Measurements from ENCODE around the gene TRIM65. TPM values are rescaled to one million over a fixed set of nuclear protein-coding genes. Genes with fewer than 3 reads are reported as not detected.
A peak's percentile ranks its signal among the peaks of the same experiment; 100 is the strongest.

Gene TRIM65
- total RNA-seq, 2 experiments from 2014 or later: 9.9 to 11.7 TPM

DNA sequence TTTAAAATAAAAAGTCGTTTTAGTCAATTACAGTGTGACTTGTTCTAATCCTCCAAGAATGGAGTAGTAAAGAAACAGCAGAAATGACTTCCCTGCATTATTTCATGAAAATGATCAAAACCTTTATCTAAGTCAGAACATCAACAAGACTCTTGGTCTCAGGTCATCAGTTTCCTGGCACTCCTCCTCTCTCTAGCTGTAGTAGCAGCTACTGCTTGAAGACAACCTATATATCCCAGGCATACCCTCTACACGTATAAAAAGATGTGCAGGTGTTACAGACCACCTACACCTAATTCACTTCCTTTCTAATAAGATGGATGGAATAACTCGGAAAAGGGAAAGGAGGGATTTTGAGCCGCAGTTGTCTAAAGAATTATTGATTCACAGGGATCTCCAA is 45.7 kb upstream of the TRIM65 start:
- Histone ChIP-seq H3K4me1 (ENCODE audit: insufficient read depth, low read length) (peaks cover 15% of the 10 kb centered on the region), H3K27me3 (ENCODE audit: control insufficient read depth in 1 of 2, insufficient read depth in 2 of 2, low read length in 2 of 2) (no peaks in the 10 kb centered on the region), H3K36me3 (ENCODE audit: insufficient read depth, low read length) (peaks cover 13% of the 10 kb centered on the region), H3K4me3 (ENCODE audit: low read length) (no peak overlapping the region), H3K27ac (ENCODE audit: low read depth in 1 of 2, low read length in 2 of 2) (no peak overlapping the region), H3K9me3 (ENCODE audit: control insufficient read depth in 1 of 2, insufficient read depth in 1 of 2, low read length in 2 of 2) (no peaks in the 10 kb centered on the region)
- DNase-seq (no peak), ATAC-seq (ENCODE audit: poor library complexity) (no peak)
- intact Hi-C loops (cut with DNase I, micrococcal nuclease): no loop called here
- POLR2A ChIA-PET: no interaction called here
- Mint-ChIP-seq H3K4me3 (no peak overlapping the region), H3K4me1 (ENCODE audit: low read depth) (peaks cover 18% of the 10 kb centered on the region), H3K27me3 (no peaks in the 10 kb centered on the region), H3K9me3 (no peaks in the 10 kb centered on the region), H3K36me3 (ENCODE audit: low read depth) (peaks cover 13% of the 10 kb centered on the region), H3K27ac (no peak overlapping the region)
- TF ChIP-seq, protein P1, sequence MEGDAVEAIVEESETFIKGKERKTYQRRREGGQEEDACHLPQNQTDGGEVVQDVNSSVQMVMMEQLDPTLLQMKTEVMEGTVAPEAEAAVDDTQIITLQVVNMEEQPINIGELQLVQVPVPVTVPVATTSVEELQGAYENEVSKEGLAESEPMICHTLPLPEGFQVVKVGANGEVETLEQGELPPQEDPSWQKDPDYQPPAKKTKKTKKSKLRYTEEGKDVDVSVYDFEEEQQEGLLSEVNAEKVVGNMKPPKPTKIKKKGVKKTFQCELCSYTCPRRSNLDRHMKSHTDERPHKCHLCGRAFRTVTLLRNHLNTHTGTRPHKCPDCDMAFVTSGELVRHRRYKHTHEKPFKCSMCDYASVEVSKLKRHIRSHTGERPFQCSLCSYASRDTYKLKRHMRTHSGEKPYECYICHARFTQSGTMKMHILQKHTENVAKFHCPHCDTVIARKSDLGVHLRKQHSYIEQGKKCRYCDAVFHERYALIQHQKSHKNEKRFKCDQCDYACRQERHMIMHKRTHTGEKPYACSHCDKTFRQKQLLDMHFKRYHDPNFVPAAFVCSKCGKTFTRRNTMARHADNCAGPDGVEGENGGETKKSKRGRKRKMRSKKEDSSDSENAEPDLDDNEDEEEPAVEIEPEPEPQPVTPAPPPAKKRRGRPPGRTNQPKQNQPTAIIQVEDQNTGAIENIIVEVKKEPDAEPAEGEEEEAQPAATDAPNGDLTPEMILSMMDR (IDR thresholded peaks at IDR 0.05): no peak
- CTCF ChIA-PET: no interaction called here

DNA sequence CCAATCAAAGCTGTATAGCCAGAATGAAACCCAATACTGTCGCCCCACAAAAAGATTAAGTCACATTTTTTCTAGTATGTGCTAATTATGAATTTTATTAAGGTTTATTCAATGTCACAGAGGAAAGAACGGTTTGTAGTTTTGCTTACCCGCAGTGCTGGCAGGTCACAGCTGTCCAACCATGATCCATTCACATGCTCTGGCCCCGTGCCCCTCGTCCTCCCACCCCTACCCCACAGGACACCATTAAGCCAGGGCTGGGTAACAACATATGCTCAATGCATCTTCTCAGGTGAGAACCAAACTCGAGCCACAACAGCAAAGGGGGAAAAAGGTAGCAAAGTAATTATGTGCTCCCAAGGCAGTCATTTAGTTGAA is 44.7 kb upstream of the TRIM65 start:
- DNase-seq (no peak), ATAC-seq (ENCODE audit: poor library complexity) (no peak)
- TF ChIP-seq, protein P1 (IDR thresholded peaks at IDR 0.05): no peak
- peaks cover 18% of the 10 kb centered on the region for H3K4me1 Mint-ChIP-seq (ENCODE audit: low read depth)
- H3K9me3 Mint-ChIP-seq: no peaks in the 10 kb centered on the region
- peak overlapping the region; percentile 92 for H3K4me3 Mint-ChIP-seq
- peak overlapping the region; percentile 84 for H3K4me3 ChIP-seq (ENCODE audit: low read length)
- H3K36me3 Mint-ChIP-seq (ENCODE audit: low read depth): peaks cover 7% of the 10 kb centered on the region
- no peaks in the 10 kb centered on the region for H3K27me3 Mint-ChIP-seq
- H3K27ac ChIP-seq (ENCODE audit: low read depth in 1 of 2, low read length in 2 of 2): no peak overlapping the region
- H3K4me1 ChIP-seq (ENCODE audit: insufficient read depth, low read length): peaks cover 15% of the 10 kb centered on the region
- ChIA-PET POLR2A (interaction anchor here (0.6 to 1.4 kb wide), 9 partner anchors 32 to 163 kb away, joined by 3 to 7 read pairs (median 4); partner anchors contain the start of genes ACOX1, MRPL38, TEN1 and WBP2), CTCF (interaction anchor here (0.8 to 1.6 kb wide), 2 partner anchors 39 to 86 kb away, joined by 3 read pairs; partner anchors contain the start of gene WBP2)
- peaks cover 8% of the 10 kb centered on the region for H3K36me3 ChIP-seq (ENCODE audit: insufficient read depth, low read length)
- intact Hi-C loops (cut with DNase I, micrococcal nuclease): loop anchor here in 1 of 2 experiments (1.0 kb wide), 1 partner anchor 38 kb away; the partner anchor contains the start of genes ACOX1 and TEN1
- H3K27ac Mint-ChIP-seq: no peak overlapping the region
- H3K9me3 ChIP-seq (ENCODE audit: control insufficient read depth in 1 of 2, insufficient read depth in 1 of 2, low read length in 2 of 2): no peaks in the 10 kb centered on the region
- H3K27me3 ChIP-seq (ENCODE audit: control insufficient read depth in 1 of 2, insufficient read depth in 2 of 2, low read length in 2 of 2): no peaks in the 10 kb centered on the region

DNA sequence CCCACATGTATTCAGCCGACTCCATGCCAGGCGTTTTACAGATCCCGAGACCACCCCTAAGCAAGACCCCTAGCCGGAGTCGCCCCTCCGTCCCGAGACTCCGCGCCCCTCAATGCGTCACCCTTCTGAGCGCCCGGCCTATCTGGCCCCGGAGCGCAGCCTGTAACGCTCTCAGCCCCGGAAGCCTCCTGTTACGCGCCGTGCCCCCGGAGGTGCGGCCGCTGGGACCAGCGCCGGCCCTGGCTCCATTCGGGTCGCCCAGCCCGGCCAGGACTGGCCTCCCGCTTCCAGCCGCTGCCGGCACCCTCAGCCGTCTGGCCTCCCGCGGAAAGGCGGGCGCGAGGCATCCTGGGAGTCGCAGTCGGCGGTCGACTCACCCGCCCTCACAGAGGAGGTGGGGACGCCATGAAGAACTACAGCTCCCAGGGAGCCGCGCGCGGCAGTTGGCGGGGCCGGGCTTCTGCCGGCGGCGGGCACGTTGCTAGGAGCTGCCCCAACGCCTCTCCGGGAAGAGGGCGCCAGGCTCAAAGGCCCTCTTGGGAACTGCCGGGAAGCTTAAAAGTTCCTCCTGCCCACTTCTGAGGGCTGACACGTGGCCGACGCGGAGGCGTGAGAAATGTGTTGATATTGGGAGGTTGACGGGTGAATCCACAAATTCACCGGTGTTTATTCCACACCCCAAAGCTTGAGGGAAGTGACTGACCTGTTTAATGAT is 44.1 kb upstream of the TRIM65 start, which contains the start of gene FBF1:
FBF1 (minus strand) TSS at position 316 of the 715 bp plus-strand sequence. CDS start 2,893 bp downstream, outside the sequence.
- Histone ChIP-seq H3K4me3 (ENCODE audit: low read length) (peak within 1 kb of the TSS; percentile 84), H3K27ac (ENCODE audit: low read depth in 1 of 2, low read length in 2 of 2) (peak within 1 kb of the TSS in 1 of 2 donors; percentile 82), H3K9me3 (ENCODE audit: control insufficient read depth in 1 of 2, insufficient read depth in 1 of 2, low read length in 2 of 2) (no peaks in the 10 kb centered on the region), H3K4me1 (ENCODE audit: insufficient read depth, low read length) (peaks cover 15% of the 10 kb centered on the region), H3K36me3 (ENCODE audit: insufficient read depth, low read length) (peaks cover 3% of the 10 kb centered on the region), H3K27me3 (ENCODE audit: control insufficient read depth in 1 of 2, insufficient read depth in 2 of 2, low read length in 2 of 2) (no peaks in the 10 kb centered on the region)
- Mint-ChIP-seq H3K27me3 (no peaks in the 10 kb centered on the region), H3K36me3 (ENCODE audit: low read depth) (peaks cover 2% of the 10 kb centered on the region), H3K4me1 (ENCODE audit: low read depth) (peaks cover 18% of the 10 kb centered on the region), H3K9me3 (no peaks in the 10 kb centered on the region), H3K27ac (peak within 1 kb of the TSS; percentile 81), H3K4me3 (peak within 1 kb of the TSS; percentile 92)
- intact Hi-C loops (cut with DNase I, micrococcal nuclease): loop anchor here in 1 of 2 experiments (1.0 kb wide), 1 partner anchor 38 kb away; the partner anchor contains the start of genes ACOX1 and TEN1
- POLR2A ChIA-PET: interaction anchor here (0.6 to 1.4 kb wide), 9 partner anchors 32 to 163 kb away, joined by 3 to 7 read pairs (median 4); partner anchors contain the start of genes ACOX1, MRPL38, TEN1 and WBP2
- ATAC-seq (ENCODE audit: poor library complexity): peak; percentile 100
- peak; percentile 73 to 92 (median 84) for DNase-seq
- TF ChIP-seq, protein P1 (IDR thresholded peaks at IDR 0.05): no peak
- CTCF ChIA-PET: interaction anchor here (0.8 to 1.6 kb wide), 2 partner anchors 39 to 85 kb away, joined by 3 read pairs; partner anchors contain the start of gene WBP2
